Measurements from ENCODE around the gene CNTROB.

GRCh38 chr17:7977039-7977438 is 45.0 kb downstream of the CNTROB start:
- no peak for TF ChIP-seq POLR2AphosphoS5 (IDR thresholded peaks at IDR 0.05)
- TF ChIP-seq CTCF (IDR thresholded peaks at IDR 0.05; ENCODE audit: poor library complexity, severe bottlenecking), result no peak
- no peak for TF ChIP-seq EZH2 (IDR thresholded peaks at IDR 0.05; ENCODE audit: borderline replicate concordance, insufficient read depth, low read length, poor library complexity, severe bottlenecking)
- no peak for TF ChIP-seq SMC3 (conservative IDR thresholded peaks at IDR 0.05; ENCODE audit: poor library complexity)
- no peak for TF ChIP-seq REST (IDR thresholded peaks at IDR 0.05; ENCODE audit: borderline replicate concordance)

Data from neural cell (in vitro differentiated cells).